H9 (cell line): ENCODE data around the gene CYFIP1. TPM values are rescaled to one million over a fixed set of nuclear protein-coding genes. Genes with fewer than 3 reads are reported as not detected.
A peak's percentile ranks its signal among the peaks of the same experiment; 100 is the strongest.

Experiments used
- DNase-seq: peaks from one replicate; pipeline ENCODE4 v3.0.0-alpha.2; 2017
- H2AFZ ChIP-seq: one replicate; pipeline ENCODE4 v1.6.1; 2013; ENCODE audit warnings: mild to moderate bottlenecking, low read length, control low read depth, moderate library complexity
- H2AK5ac ChIP-seq: 2 replicates; pipeline ENCODE4 v1.6.1; 2013; ENCODE audit warnings: low read length, control low read depth, mixed read lengths; ENCODE audit not compliant: insufficient read length
- H2BK120ac ChIP-seq: one replicate; pipeline ENCODE4 v1.6.1; 2013; ENCODE audit warnings: low read depth, mild to moderate bottlenecking, low read length, control low read depth, inconsistent platforms; ENCODE audit not compliant: poor library complexity, severe bottlenecking
- H2BK12ac ChIP-seq: 2 replicates; pipeline ENCODE4 v1.6.1; 2013; ENCODE audit warnings: low read length, control low read depth, mixed read lengths, low read depth; ENCODE audit not compliant: insufficient read length
- H2BK15ac ChIP-seq: 2 replicates; pipeline ENCODE4 v1.6.1; 2013; ENCODE audit warnings: low read depth, low read length, control low read depth
- H2BK20ac ChIP-seq: one replicate; pipeline ENCODE4 v1.6.1; 2013; ENCODE audit warnings: low read depth, mild to moderate bottlenecking, low read length, control low read depth, inconsistent platforms; ENCODE audit not compliant: poor library complexity, severe bottlenecking
- H2BK5ac ChIP-seq: 2 replicates; pipeline ENCODE4 v1.6.1; 2013; ENCODE audit warnings: low read length, control low read depth, mixed read lengths; ENCODE audit not compliant: insufficient read length
- H3K14ac ChIP-seq: 2 replicates; pipeline ENCODE4 v1.6.1; 2013; ENCODE audit warnings: low read length, control low read depth; ENCODE audit not compliant: insufficient read depth
- H3K18ac ChIP-seq: 2 replicates; pipeline ENCODE4 v1.6.1; 2013; ENCODE audit warnings: low read depth, mild to moderate bottlenecking, mixed read lengths, low read length, control low read depth; ENCODE audit not compliant: insufficient read length
- H3K23ac ChIP-seq: 2 replicates; pipeline ENCODE4 v1.6.1; 2013; ENCODE audit warnings: low read length, control low read depth, mixed read lengths, low read depth; ENCODE audit not compliant: insufficient read length
- H3K23me2 ChIP-seq: 2 replicates; pipeline ENCODE4 v1.6.1; 2013; ENCODE audit warnings: low read depth, mild to moderate bottlenecking, mixed read lengths, low read length, control low read depth; ENCODE audit not compliant: insufficient read length, poor library complexity, severe bottlenecking
- H3K27ac ChIP-seq: 2 replicates; pipeline ENCODE4 v1.5.1; 2013; ENCODE audit warnings: low read length, control low read depth, mixed read lengths, low read depth; ENCODE audit not compliant: insufficient read length
- H3K27me3 ChIP-seq: 2 replicates; pipeline ENCODE4 v1.6.1; 2013; ENCODE audit warnings: low read length, control low read depth, inconsistent platforms; ENCODE audit not compliant: insufficient read depth
- H3K4ac ChIP-seq: 2 replicates; pipeline ENCODE4 v1.6.1; 2013; ENCODE audit warnings: low read depth, mild to moderate bottlenecking, control low read depth, inconsistent platforms, low read length, moderate library complexity
- H3K4me1 ChIP-seq: 2 replicates; pipeline ENCODE4 v1.6.1; 2013; ENCODE audit warnings: low read length, control low read depth, inconsistent platforms; ENCODE audit not compliant: insufficient read depth
- H3K4me2 ChIP-seq: 2 replicates; pipeline ENCODE4 v1.6.1; 2013; ENCODE audit warnings: low read length, control low read depth, mixed read lengths; ENCODE audit not compliant: insufficient read length, insufficient read depth
- H3K56ac ChIP-seq: 2 replicates; pipeline ENCODE4 v1.6.1; 2013; ENCODE audit warnings: low read depth, mild to moderate bottlenecking, mixed read lengths, low read length, control low read depth; ENCODE audit not compliant: insufficient read length
- H3K79me1 ChIP-seq: 2 replicates; pipeline ENCODE4 v1.6.1; 2013; ENCODE audit warnings: low read depth, mild to moderate bottlenecking, moderate library complexity, low read length, control low read depth, inconsistent platforms; ENCODE audit not compliant: insufficient read depth, poor library complexity, severe bottlenecking
- H3K79me2 ChIP-seq: 2 replicates; pipeline ENCODE4 v1.6.1; 2013; ENCODE audit warnings: low read length, control low read depth, inconsistent platforms; ENCODE audit not compliant: insufficient read depth
- H3K9ac ChIP-seq: 2 replicates; pipeline ENCODE4 v1.6.1; 2013; ENCODE audit warnings: low read length, control low read depth, mixed read lengths; ENCODE audit not compliant: insufficient read length; ENCODE audit errors: extremely low read depth
- H3K9me3 ChIP-seq: one replicate; pipeline ENCODE4 v1.6.1; 2013; ENCODE audit warnings: low read depth, low read length, inconsistent platforms; ENCODE audit not compliant: control insufficient read depth
- H3T11ph ChIP-seq: one replicate; pipeline ENCODE4 v1.6.1; 2013; ENCODE audit warnings: mild to moderate bottlenecking, low read length, control low read depth, inconsistent platforms
- H4K20me1 ChIP-seq: one replicate; pipeline ENCODE4 v1.6.1; 2013; ENCODE audit not compliant: control insufficient read depth, insufficient read length, insufficient read depth
- H4K5ac ChIP-seq: 2 replicates; pipeline ENCODE4 v1.6.1; 2013; ENCODE audit warnings: low read depth, mild to moderate bottlenecking, mixed read lengths, low read length, control low read depth; ENCODE audit not compliant: insufficient read length
- H4K8ac ChIP-seq: replicated peaks from 2 replicates; pipeline ENCODE4 v1.6.1; 2013; ENCODE audit warnings: low read length, control low read depth, mixed read lengths, low read depth; ENCODE audit not compliant: insufficient read length
- H4K91ac ChIP-seq: 2 replicates; pipeline ENCODE4 v1.6.1; 2013; ENCODE audit warnings: low read depth, mild to moderate bottlenecking, moderate library complexity, mixed read lengths, low read length, control low read depth; ENCODE audit not compliant: insufficient read length
- H3K27ac Mint-ChIP-seq, 3 experiments: 2 replicates in 2 of 3; 3 replicates in 1 of 3; pipeline ENCODE4 v1.8.0; 2020 to 2021; ENCODE audit warnings: mixed read lengths in 3 of 3, mild to moderate bottlenecking in 1 of 3, moderate library complexity in 1 of 3
- H3K27me3 Mint-ChIP-seq: 2 replicates; pipeline ENCODE4 v1.8.0; 2021; ENCODE audit warnings: low read depth, mild to moderate bottlenecking, moderate library complexity, mixed read lengths
- H3K36me3 Mint-ChIP-seq, 3 experiments: 2 replicates in 2 of 3; 3 replicates in 1 of 3; pipeline ENCODE4 v1.8.0; 2020 to 2021; ENCODE audit warnings: low read depth in 3 of 3, mixed read lengths in 3 of 3; ENCODE audit not compliant: insufficient read depth in 1 of 3
- H3K4me1 Mint-ChIP-seq, 2 experiments: 2 replicates each; pipeline ENCODE4 v1.8.0; 2020; ENCODE audit warnings: mixed read lengths in 2 of 2
- H3K4me3 Mint-ChIP-seq, 2 experiments: 2 replicates in 1 of 2; 3 replicates in 1 of 2; pipeline ENCODE4 v1.8.0; 2020 to 2021; ENCODE audit warnings: mild to moderate bottlenecking in 2 of 2, mixed read lengths in 2 of 2, moderate library complexity in 1 of 2
- H3K9me3 Mint-ChIP-seq, 2 experiments: 2 replicates in 1 of 2; 3 replicates in 1 of 2; pipeline ENCODE4 v1.8.0; 2020; ENCODE audit warnings: mild to moderate bottlenecking in 2 of 2, mixed read lengths in 2 of 2, moderate library complexity in 1 of 2
- whole genome bisulfite sequencing: extraction: QIAGEN DNeasy Blood & Tissue Kit; methylation state at CpG from one replicate; pipeline ENCODE4 v1.1.7; 2013; ENCODE audit warnings: missing lambda C conversion rate, low lambda C conversion rate, mixed read lengths; ENCODE audit not compliant: insufficient read length; ENCODE audit errors: extremely low coverage; 5-methylcytosine and 5-hydroxymethylcytosine counted together
- total RNA-seq: library from RNA; stranded (reverse); gene quantifications from 2 replicates; pipeline ENCODE4 v1.2.1, GENCODE V29; 2021
- TF ChIP-seq, protein P1 (sequence below): fragments of 200-600 bp; sonication (generic); conservative IDR thresholded peaks from 3 replicates; pipeline ENCODE4 v1.8.0; 2021; ENCODE audit warnings: antibody characterized with exemption, mild to moderate bottlenecking

CYFIP1 gene
- total RNA-seq, 1 experiment from 2014 or later: 71.2 TPM

GRCh38 chr15:22981051-22981840 lies 1.1 kb upstream of the CYFIP1 start:
- no CpG with 5 or more reads among the region's 30 CpGs for WGBS
- H3K27me3 Mint-ChIP-seq: peaks cover 49% of the 10 kb centered on the region

More at GRCh38 chr15:22981051-22981840, 1.1 kb upstream of the CYFIP1 start:
- Histone ChIP-seq H4K8ac (no peak overlapping the region), H2AK5ac (no peak overlapping the region), H2AFZ (no peak overlapping the region), H3K79me1 (peaks cover 2% of the 10 kb centered on the region), H3K23ac (no peak overlapping the region), H3K4me1 (0 out of 2 replicates have a peak, but pooled peaks cover 2% of the 10 kb centered on the region), H2BK5ac (no peak overlapping the region), H3K14ac (no peak overlapping the region), H3K27ac (no peak overlapping the region), H4K91ac (no peak overlapping the region), H2BK12ac (no peak overlapping the region), H3K9ac (no peak overlapping the region), H3T11ph (no peak overlapping the region), H2BK15ac (no peak overlapping the region), H2BK120ac (no peak overlapping the region), H4K20me1 (no peaks in the 10 kb centered on the region), H3K4ac (no peak overlapping the region), H3K4me2 (peak overlapping the region; percentile 48), H3K18ac (no peak overlapping the region), H3K9me3 (no peaks in the 10 kb centered on the region), H2BK20ac (no peak overlapping the region), H3K27me3 (peaks cover 6% of the 10 kb centered on the region; the same call in 1 of the 2 replicates), H4K5ac (no peak overlapping the region), H3K23me2 (peaks cover 14% of the 10 kb centered on the region), H3K56ac (no peak overlapping the region), H3K79me2 (peaks cover 2% of the 10 kb centered on the region; the same call in 1 of the 2 replicates)
- TF ChIP-seq, protein P1, sequence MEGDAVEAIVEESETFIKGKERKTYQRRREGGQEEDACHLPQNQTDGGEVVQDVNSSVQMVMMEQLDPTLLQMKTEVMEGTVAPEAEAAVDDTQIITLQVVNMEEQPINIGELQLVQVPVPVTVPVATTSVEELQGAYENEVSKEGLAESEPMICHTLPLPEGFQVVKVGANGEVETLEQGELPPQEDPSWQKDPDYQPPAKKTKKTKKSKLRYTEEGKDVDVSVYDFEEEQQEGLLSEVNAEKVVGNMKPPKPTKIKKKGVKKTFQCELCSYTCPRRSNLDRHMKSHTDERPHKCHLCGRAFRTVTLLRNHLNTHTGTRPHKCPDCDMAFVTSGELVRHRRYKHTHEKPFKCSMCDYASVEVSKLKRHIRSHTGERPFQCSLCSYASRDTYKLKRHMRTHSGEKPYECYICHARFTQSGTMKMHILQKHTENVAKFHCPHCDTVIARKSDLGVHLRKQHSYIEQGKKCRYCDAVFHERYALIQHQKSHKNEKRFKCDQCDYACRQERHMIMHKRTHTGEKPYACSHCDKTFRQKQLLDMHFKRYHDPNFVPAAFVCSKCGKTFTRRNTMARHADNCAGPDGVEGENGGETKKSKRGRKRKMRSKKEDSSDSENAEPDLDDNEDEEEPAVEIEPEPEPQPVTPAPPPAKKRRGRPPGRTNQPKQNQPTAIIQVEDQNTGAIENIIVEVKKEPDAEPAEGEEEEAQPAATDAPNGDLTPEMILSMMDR: no peak
- no peak for DNase-seq
- Mint-ChIP-seq H3K4me3 (peak overlapping the region; percentile 75 to 87), H3K36me3 (peaks cover 0 to 7% (median 0%) of the 10 kb centered on the region in 3 experiments; a peak in 2 of 7 replicates), H3K4me1 (peaks cover 8 to 13% of the 10 kb centered on the region in 2 experiments), H3K27ac (no peak overlapping the region; a peak in 1 of 7 replicates), H3K9me3 (peaks cover 0 to 2% of the 10 kb centered on the region in 2 experiments; a peak in 2 of 5 replicates)
